Cardiac muscle cell (in vitro differentiated cells and primary cell): ENCODE data around the gene BCR. TPM values are rescaled to one million over a fixed set of nuclear protein-coding genes. Genes with fewer than 3 reads are reported as not detected.
A peak's percentile ranks its signal among the peaks of the same experiment; 100 is the strongest.

ENCODE experiments used
- DNase-seq, 2 donors: peaks; one replicate each; pipeline versions ENCODE4 v3.0.0 to v3.0.0-alpha.2; 2010 to 2017; ENCODE audit warnings: low read depth in 1 of 2, low spot score in 1 of 2
- H3K27ac ChIP-seq: fragments of 200-600 bp; sonication (generic); 2 replicates; pipeline ENCODE4 v1.5.1; 2016
- H3K27me3 ChIP-seq: fragments of 200-600 bp; sonication (generic); 2 replicates; pipeline ENCODE4 v1.6.0; 2016; ENCODE audit warnings: control low read depth
- H3K36me3 ChIP-seq: fragments of 200-600 bp; sonication (generic); 2 replicates; pipeline ENCODE4 v1.5.1; 2016; ENCODE audit warnings: control low read depth
- H3K4me1 ChIP-seq: fragments of 200-600 bp; sonication (generic); 2 replicates; pipeline ENCODE4 v1.8.1; 2017; ENCODE audit warnings: low read depth, mild to moderate bottlenecking, mixed run types
- H3K4me3 ChIP-seq: fragments of 200-600 bp; sonication (generic); 2 replicates; pipeline ENCODE4 v1.5.1; 2016; ENCODE audit warnings: mild to moderate bottlenecking
- H3K9me3 ChIP-seq: fragments of 200-600 bp; sonication (generic); 2 replicates; pipeline ENCODE4 v1.5.1; 2017; ENCODE audit warnings: low read depth, mild to moderate bottlenecking, control low read depth
- CTCF ChIP-seq: IDR thresholded peaks from 2 replicates; pipeline ENCODE4 v1.5.1; 2012; ENCODE audit warnings: low read depth, mild to moderate bottlenecking, low read length
- polyA plus RNA-seq: library from polyadenylated mRNA; unstranded; fragments of >200 nt; fragmentation: Nextera tagmentation; extraction: Ambion mirVana; gene quantifications from 2 replicates; pipeline ENCODE4 v1.2.1, GENCODE V29; 2016
- total RNA-seq: library from RNA; depleted of rRNA; stranded (reverse); fragments of >200 nt; gene quantifications from 2 replicates; pipeline ENCODE4 v1.2.3, GENCODE V29; 2016

Gene BCR
- total and polyA plus RNA-seq, 2 experiments from 2014 or later = 30.9 to 53.1 TPM

GRCh38 chr22:23169043-23169406 lies 11.3 kb upstream of the BCR start:
- H3K36me3 ChIP-seq = no peaks in the 10 kb centered on the region
- no peak overlapping the region for H3K4me3 ChIP-seq
- H3K4me1 ChIP-seq = no peaks in the 10 kb centered on the region
- H3K27ac ChIP-seq = no peak overlapping the region
- H3K9me3 ChIP-seq = no peaks in the 10 kb centered on the region
- no peaks in the 10 kb centered on the region for H3K27me3 ChIP-seq
- TF ChIP-seq CTCF = no peak
- no peak for DNase-seq

- Histone ChIP-seq H3K36me3 (no peaks in the 10 kb centered on the region), H3K4me1 (no peaks in the 10 kb centered on the region), H3K27me3 (no peaks in the 10 kb centered on the region), H3K9me3 (no peaks in the 10 kb centered on the region), H3K4me3 (no peak overlapping the region), H3K27ac (no peak overlapping the region)
- no peak for TF ChIP-seq CTCF
- no peak for DNase-seq
Measured at GRCh38 chr22:23175817-23176644, 4.3 kb upstream of the BCR start.

GRCh38 chr22:23176645-23177027 lies 3.7 kb upstream of the BCR start:
- no peak for DNase-seq
- H3K9me3 ChIP-seq = no peaks in the 10 kb centered on the region
- TF ChIP-seq CTCF = no peak
- no peak overlapping the region for H3K4me3 ChIP-seq
- no peaks in the 10 kb centered on the region for H3K4me1 ChIP-seq
- H3K36me3 ChIP-seq = no peaks in the 10 kb centered on the region
- H3K27me3 ChIP-seq = no peaks in the 10 kb centered on the region
- no peak overlapping the region for H3K27ac ChIP-seq

- DNase-seq = no peak
- no peak overlapping the region for H3K27ac ChIP-seq
- no peaks in the 10 kb centered on the region for H3K9me3 ChIP-seq
- no peaks in the 10 kb centered on the region for H3K27me3 ChIP-seq
- peaks cover 4% of the 10 kb centered on the region for H3K4me1 ChIP-seq
- H3K4me3 ChIP-seq = no peak overlapping the region
- no peaks in the 10 kb centered on the region for H3K36me3 ChIP-seq
- no peak for TF ChIP-seq CTCF
Measured at GRCh38 chr22:23177197-23177596, 3.1 kb upstream of the BCR start.

- no peak overlapping the region for H3K27ac ChIP-seq
Measured at GRCh38 chr22:23178512-23179254, 1.6 kb upstream of the BCR start.

More at GRCh38 chr22:23178512-23179254, 1.6 kb upstream of the BCR start:
- H3K4me3 ChIP-seq = no peak overlapping the region
- no peaks in the 10 kb centered on the region for H3K36me3 ChIP-seq
- H3K4me1 ChIP-seq = peaks cover 16% of the 10 kb centered on the region
- peak; percentile 72 to 82 for DNase-seq
- no peaks in the 10 kb centered on the region for H3K9me3 ChIP-seq
- H3K27me3 ChIP-seq = no peaks in the 10 kb centered on the region
- TF ChIP-seq CTCF = peak; percentile 99
